ENCODE measurements around the gene TMEM132D.

GRCh38 chr12:129706716-129707115 is 197.1 kb downstream of the TMEM132D start:
- TF ChIP-seq CTCF (IDR thresholded peaks at IDR 0.05) (no peak), POLR2A (IDR thresholded peaks at IDR 0.05) (no peak)
